Measurements from ENCODE around the gene KIAA2012.

DNA sequence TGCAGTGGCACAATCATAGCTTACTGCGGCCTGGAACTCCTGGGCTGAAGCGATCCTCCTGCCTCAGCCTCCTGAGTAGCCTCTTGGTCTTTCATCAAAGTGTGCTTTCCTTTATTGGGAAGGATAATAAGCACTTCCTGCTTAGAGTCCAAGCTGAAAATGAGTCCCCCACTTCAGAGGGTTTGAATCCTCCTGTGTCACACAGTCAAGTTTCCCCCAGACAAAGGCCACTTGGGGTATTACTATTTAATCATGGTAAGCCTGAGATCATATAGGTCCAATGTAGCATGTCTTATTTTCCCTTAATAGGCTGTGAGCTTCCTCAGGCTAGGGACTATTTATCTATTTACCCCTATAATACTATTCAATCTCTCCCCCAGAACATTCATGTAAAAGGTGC lies 11.4 kb upstream of the KIAA2012 start:
- TF ChIP-seq, protein P1, sequence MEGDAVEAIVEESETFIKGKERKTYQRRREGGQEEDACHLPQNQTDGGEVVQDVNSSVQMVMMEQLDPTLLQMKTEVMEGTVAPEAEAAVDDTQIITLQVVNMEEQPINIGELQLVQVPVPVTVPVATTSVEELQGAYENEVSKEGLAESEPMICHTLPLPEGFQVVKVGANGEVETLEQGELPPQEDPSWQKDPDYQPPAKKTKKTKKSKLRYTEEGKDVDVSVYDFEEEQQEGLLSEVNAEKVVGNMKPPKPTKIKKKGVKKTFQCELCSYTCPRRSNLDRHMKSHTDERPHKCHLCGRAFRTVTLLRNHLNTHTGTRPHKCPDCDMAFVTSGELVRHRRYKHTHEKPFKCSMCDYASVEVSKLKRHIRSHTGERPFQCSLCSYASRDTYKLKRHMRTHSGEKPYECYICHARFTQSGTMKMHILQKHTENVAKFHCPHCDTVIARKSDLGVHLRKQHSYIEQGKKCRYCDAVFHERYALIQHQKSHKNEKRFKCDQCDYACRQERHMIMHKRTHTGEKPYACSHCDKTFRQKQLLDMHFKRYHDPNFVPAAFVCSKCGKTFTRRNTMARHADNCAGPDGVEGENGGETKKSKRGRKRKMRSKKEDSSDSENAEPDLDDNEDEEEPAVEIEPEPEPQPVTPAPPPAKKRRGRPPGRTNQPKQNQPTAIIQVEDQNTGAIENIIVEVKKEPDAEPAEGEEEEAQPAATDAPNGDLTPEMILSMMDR (tag by site-specific recombination; IDR thresholded peaks at IDR 0.05) = no peak
- TF ChIP-seq HOXA7 (CRISPR knock-in tag; IDR thresholded peaks at IDR 0.05; ENCODE audit: borderline replicate concordance) (no peak), ZBTB17 (tag by site-specific recombination; IDR thresholded peaks at IDR 0.05) (no peak), ZNF404 (tag by site-specific recombination; IDR thresholded peaks at IDR 0.05) (no peak), ZNF2 (tag by site-specific recombination; IDR thresholded peaks at IDR 0.05) (no peak)
- TF ChIP-seq, protein P2, sequence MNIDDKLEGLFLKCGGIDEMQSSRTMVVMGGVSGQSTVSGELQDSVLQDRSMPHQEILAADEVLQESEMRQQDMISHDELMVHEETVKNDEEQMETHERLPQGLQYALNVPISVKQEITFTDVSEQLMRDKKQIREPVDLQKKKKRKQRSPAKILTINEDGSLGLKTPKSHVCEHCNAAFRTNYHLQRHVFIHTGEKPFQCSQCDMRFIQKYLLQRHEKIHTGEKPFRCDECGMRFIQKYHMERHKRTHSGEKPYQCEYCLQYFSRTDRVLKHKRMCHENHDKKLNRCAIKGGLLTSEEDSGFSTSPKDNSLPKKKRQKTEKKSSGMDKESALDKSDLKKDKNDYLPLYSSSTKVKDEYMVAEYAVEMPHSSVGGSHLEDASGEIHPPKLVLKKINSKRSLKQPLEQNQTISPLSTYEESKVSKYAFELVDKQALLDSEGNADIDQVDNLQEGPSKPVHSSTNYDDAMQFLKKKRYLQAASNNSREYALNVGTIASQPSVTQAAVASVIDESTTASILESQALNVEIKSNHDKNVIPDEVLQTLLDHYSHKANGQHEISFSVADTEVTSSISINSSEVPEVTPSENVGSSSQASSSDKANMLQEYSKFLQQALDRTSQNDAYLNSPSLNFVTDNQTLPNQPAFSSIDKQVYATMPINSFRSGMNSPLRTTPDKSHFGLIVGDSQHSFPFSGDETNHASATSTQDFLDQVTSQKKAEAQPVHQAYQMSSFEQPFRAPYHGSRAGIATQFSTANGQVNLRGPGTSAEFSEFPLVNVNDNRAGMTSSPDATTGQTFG (tag by site-specific recombination; IDR thresholded peaks at IDR 0.05; ENCODE audit: borderline replicate concordance) = no peak
- TF ChIP-seq, protein P3, sequence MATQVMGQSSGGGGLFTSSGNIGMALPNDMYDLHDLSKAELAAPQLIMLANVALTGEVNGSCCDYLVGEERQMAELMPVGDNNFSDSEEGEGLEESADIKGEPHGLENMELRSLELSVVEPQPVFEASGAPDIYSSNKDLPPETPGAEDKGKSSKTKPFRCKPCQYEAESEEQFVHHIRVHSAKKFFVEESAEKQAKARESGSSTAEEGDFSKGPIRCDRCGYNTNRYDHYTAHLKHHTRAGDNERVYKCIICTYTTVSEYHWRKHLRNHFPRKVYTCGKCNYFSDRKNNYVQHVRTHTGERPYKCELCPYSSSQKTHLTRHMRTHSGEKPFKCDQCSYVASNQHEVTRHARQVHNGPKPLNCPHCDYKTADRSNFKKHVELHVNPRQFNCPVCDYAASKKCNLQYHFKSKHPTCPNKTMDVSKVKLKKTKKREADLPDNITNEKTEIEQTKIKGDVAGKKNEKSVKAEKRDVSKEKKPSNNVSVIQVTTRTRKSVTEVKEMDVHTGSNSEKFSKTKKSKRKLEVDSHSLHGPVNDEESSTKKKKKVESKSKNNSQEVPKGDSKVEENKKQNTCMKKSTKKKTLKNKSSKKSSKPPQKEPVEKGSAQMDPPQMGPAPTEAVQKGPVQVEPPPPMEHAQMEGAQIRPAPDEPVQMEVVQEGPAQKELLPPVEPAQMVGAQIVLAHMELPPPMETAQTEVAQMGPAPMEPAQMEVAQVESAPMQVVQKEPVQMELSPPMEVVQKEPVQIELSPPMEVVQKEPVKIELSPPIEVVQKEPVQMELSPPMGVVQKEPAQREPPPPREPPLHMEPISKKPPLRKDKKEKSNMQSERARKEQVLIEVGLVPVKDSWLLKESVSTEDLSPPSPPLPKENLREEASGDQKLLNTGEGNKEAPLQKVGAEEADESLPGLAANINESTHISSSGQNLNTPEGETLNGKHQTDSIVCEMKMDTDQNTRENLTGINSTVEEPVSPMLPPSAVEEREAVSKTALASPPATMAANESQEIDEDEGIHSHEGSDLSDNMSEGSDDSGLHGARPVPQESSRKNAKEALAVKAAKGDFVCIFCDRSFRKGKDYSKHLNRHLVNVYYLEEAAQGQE (tag by site-specific recombination; IDR thresholded peaks at IDR 0.05) = no peak
